ENCODE data around the gene GRAMD1C.

DNA sequence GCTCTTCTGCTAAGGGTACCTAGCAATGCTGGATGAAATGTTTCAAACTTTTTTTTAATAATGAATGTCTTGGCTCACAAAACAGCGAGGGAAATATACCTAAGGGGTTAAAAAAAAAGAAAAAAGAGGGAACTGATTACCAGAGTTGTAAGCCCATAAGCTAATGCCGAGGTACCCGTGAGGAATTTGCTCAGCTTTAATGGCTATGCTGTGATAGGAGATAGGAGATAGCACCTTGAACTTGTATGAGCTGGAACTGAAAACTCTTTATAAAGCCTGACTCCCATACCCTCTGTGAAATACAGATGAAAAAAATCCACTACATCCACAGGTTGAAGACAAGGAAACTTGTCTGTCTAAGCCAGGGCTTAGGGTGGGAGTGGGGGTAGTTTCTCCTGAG, 13.9 kb downstream of the GRAMD1C start:
- TF ChIP-seq, protein P1, sequence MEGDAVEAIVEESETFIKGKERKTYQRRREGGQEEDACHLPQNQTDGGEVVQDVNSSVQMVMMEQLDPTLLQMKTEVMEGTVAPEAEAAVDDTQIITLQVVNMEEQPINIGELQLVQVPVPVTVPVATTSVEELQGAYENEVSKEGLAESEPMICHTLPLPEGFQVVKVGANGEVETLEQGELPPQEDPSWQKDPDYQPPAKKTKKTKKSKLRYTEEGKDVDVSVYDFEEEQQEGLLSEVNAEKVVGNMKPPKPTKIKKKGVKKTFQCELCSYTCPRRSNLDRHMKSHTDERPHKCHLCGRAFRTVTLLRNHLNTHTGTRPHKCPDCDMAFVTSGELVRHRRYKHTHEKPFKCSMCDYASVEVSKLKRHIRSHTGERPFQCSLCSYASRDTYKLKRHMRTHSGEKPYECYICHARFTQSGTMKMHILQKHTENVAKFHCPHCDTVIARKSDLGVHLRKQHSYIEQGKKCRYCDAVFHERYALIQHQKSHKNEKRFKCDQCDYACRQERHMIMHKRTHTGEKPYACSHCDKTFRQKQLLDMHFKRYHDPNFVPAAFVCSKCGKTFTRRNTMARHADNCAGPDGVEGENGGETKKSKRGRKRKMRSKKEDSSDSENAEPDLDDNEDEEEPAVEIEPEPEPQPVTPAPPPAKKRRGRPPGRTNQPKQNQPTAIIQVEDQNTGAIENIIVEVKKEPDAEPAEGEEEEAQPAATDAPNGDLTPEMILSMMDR (IDR thresholded peaks at IDR 0.05; ENCODE audit: insufficient read depth, low read depth, low read length): no peak
- TF ChIP-seq EZH2 (IDR thresholded peaks at IDR 0.05; ENCODE audit: insufficient read depth, low read length): no peak
